ENCODE results near the gene CMPK1. TPM values are rescaled to one million over a fixed set of nuclear protein-coding genes. Genes with fewer than 3 reads are reported as not detected.

The CMPK1 gene
- 87.5 and 109 TPM in 2 replicates for total RNA-seq

GRCh38 chr1:47333578-47333921 is at the start of gene CMPK1:
Gene CMPK1 (plus strand): TSS chr1:47333790. CDS start chr1:47333946, 156 bp downstream.

DNA sequence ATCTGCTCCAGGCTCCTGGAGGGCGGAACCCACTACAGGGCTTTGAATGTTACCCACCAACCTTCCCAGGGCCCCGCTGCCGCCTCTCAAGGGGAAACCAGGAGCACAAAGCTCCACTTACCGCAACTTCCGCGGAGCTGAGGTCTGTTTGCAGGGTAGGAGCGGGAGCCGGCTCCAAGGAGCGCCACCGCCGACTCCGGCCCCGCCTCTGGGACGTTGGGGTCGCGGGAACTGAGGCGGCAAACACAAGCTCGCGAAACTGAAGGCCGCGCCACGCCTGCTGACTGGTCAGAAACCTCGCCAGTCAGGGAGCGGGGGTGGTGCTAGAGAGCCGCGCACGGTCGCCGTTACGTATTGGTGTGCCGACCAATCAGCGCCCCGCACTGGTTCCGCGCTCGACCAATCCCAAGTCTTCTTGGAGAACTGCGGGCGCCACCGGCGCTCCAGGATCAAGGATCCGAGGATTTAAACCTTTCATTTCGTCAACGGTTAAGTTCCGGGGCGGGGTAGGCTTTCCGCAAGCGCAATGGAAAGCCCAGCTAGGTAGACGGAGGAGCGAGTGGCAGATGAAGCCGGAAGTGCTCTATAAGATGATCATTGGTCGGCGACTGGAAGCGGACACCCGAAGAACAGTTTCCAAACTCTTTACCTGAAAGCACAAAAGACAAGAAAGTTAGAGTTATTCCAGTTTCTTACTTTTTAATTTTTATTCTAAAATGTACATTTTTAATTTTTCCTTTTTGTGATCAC is 19.5 kb upstream of the CMPK1 start, which contains the start of gene STIL:
TSS of gene STIL (minus strand) at position 233 of the 750 bp plus-strand sequence. CDS start 3,828 bp downstream, outside the sequence.

DNA sequence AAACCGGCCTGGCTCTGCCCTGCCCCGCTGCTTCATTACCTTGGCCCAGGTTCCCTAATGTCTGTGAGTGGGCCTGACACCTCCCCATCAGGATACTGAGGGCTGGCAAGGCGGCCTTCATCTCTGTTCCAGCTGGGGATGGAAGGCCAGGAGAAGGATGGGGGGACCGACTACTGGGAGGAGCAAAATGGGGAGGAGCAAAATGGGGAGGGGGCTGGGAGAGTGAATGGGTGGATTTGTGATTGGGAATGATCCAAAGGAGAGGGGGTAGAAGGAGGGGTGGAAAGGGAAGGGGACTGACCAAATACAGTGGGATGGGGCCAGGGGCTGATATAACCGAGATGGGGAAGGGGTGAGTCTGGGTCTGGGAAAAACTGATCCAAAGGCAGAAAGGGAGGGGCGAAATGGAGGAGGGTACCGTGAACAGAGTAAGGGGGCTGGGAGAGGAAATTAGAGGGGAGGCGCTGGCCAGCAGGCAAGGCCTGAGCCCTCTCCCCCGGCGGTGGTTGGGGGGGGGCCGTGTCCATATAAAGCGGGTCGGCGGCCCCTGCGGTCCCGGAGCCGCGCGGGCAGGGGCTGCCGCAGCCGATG is 82.2 kb downstream of the CMPK1 start, which contains the start of gene FOXE3:
TSS of gene FOXE3 (plus strand) at position 558 of the 591 bp plus-strand sequence. CDS start at position 589, 31 bp downstream.

Other genes with a start within 250 kb of the CMPK1 start
- gene CYP4A22, start 196.3 kb upstream of the CMPK1 start, total RNA-seq, result not detected in 2 replicates
- gene PDZK1IP1, start 143.8 kb upstream of the CMPK1 start, total RNA-seq, result 0.65 TPM in 1 of 2 replicates, not detected in the other
- gene TAL1, start 101.6 kb upstream of the CMPK1 start, total RNA-seq, result 45.1 and 48.3 TPM in 2 replicates
- 9.5 and 22.9 TPM in 2 replicates for gene STIL, start 19.6 kb upstream of the CMPK1 start, total RNA-seq
- not detected in 2 replicates for gene FOXE3, start 82.5 kb downstream of the CMPK1 start, total RNA-seq
- 0.10 and 0.33 TPM in 2 replicates for gene FOXD2, start 104.3 kb downstream of the CMPK1 start, total RNA-seq